ENCODE results near the gene SEPTIN12.

The SEPTIN12 gene

DNA sequence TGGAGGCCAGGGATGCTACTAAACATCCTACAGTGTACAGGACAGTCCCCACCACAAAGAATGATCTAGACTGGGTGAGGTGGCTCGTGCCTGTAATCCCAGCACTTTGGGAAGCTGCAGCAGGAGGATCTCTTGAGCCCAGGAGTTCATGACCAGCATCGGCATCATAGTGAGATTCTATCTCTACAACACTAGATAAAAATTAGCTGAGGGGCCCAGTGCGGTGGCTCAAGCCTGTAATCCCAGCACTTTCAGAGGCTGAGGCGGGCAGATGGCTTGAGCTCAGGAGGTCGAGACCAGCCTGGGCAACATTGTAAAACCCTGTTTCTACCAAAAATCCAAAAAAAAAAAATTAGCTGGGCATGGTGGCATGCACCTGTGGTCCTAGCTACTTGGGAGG is 15.8 kb downstream of the SEPTIN12 start:
- Histone ChIP-seq H3K9me3 (ENCODE audit: control insufficient read depth in 5 of 5, low read length in 5 of 5) (no peaks in the 10 kb centered on the region), H3K4me3 (ENCODE audit: low read depth in 1 of 5, low read length in 5 of 5) (no peak overlapping the region), H3K27me3 (ENCODE audit: control insufficient read depth in 5 of 5, insufficient read depth in 4 of 5, low read length in 5 of 5) (peaks cover 0 to 3% (median 0%) of the 10 kb centered on the region in 5 donors), H3K27ac (ENCODE audit: low read depth, low read length) (no peak overlapping the region), H3K36me3 (ENCODE audit: control insufficient read depth in 5 of 5, insufficient read depth in 5 of 5, low read length in 5 of 5) (no peaks in the 10 kb centered on the region), H3K4me1 (ENCODE audit: control insufficient read depth in 5 of 5, insufficient read depth in 5 of 5, low read length in 5 of 5) (peaks cover 0 to 18% (median 15%) of the 10 kb centered on the region in 5 donors), H3K9ac (ENCODE audit: low read length in 5 of 5) (no peak overlapping the region)

- H3K4me3 ChIP-seq (ENCODE audit: low read depth in 1 of 5, low read length in 5 of 5) = no peak overlapping the region
Measured at GRCh38 chr16:4771646-4772045, 16.5 kb downstream of the SEPTIN12 start.

DNA sequence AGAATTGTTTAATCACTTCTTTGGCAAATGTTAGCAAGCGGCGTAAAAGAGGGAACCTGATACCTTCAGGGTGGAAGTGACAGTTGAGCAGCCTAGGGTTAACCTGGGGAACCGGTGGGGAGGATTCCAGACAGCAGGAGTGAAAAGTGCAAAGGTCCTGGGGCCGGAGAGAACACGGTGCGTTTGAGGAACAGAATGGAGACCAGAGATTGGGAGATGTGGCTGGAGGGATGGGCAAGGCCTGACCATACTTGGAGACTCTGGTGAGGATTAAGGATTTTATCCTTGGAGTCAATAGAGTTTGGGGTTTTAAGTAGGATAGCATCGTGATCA is 18.9 kb downstream of the SEPTIN12 start:
- Histone ChIP-seq H3K36me3 (ENCODE audit: control insufficient read depth in 5 of 5, insufficient read depth in 5 of 5, low read length in 5 of 5) (peaks cover 0 to 10% (median 5%) of the 10 kb centered on the region in 5 donors), H3K27me3 (ENCODE audit: control insufficient read depth in 5 of 5, insufficient read depth in 4 of 5, low read length in 5 of 5) (no peaks in the 10 kb centered on the region), H3K4me3 (ENCODE audit: low read depth in 1 of 5, low read length in 5 of 5) (peak overlapping the region; percentile 57 to 83 (median 66)), H3K9me3 (ENCODE audit: control insufficient read depth in 5 of 5, low read length in 5 of 5) (no peaks in the 10 kb centered on the region), H3K9ac (ENCODE audit: low read length in 5 of 5) (peak overlapping the region in 3 of 5 donors; percentile 45 to 82 (median 50)), H3K27ac (ENCODE audit: low read depth, low read length) (no peak overlapping the region), H3K4me1 (ENCODE audit: control insufficient read depth in 5 of 5, insufficient read depth in 5 of 5, low read length in 5 of 5) (peaks cover 5 to 42% (median 32%) of the 10 kb centered on the region in 5 donors)

More at GRCh38 chr16:4771646-4772045, 16.5 kb downstream of the SEPTIN12 start:
- H3K27me3 ChIP-seq (ENCODE audit: control insufficient read depth in 5 of 5, insufficient read depth in 4 of 5, low read length in 5 of 5) = peaks cover 0 to 3% (median 0%) of the 10 kb centered on the region in 5 donors
- H3K9me3 ChIP-seq (ENCODE audit: control insufficient read depth in 5 of 5, low read length in 5 of 5) = no peaks in the 10 kb centered on the region
- H3K36me3 ChIP-seq (ENCODE audit: control insufficient read depth in 5 of 5, insufficient read depth in 5 of 5, low read length in 5 of 5) = no peaks in the 10 kb centered on the region
- no peak overlapping the region for H3K27ac ChIP-seq (ENCODE audit: low read depth, low read length)
- H3K4me1 ChIP-seq (ENCODE audit: control insufficient read depth in 5 of 5, insufficient read depth in 5 of 5, low read length in 5 of 5) = peaks cover 0 to 23% (median 15%) of the 10 kb centered on the region in 5 donors
- no peak overlapping the region for H3K9ac ChIP-seq (ENCODE audit: low read length in 5 of 5)

- Histone ChIP-seq H3K4me3 (ENCODE audit: low read depth in 1 of 5, low read length in 5 of 5) (peak overlapping the region; percentile 57 to 89 (median 66)), H3K36me3 (ENCODE audit: control insufficient read depth in 5 of 5, insufficient read depth in 5 of 5, low read length in 5 of 5) (peaks cover 0 to 16% (median 9%) of the 10 kb centered on the region in 5 donors), H3K27ac (ENCODE audit: low read depth, low read length) (peak overlapping the region; percentile 37), H3K9me3 (ENCODE audit: control insufficient read depth in 5 of 5, low read length in 5 of 5) (no peaks in the 10 kb centered on the region), H3K4me1 (ENCODE audit: control insufficient read depth in 5 of 5, insufficient read depth in 5 of 5, low read length in 5 of 5) (peaks cover 5 to 42% (median 32%) of the 10 kb centered on the region in 5 donors), H3K9ac (ENCODE audit: low read length in 5 of 5) (peak overlapping the region in 4 of 5 donors; percentile 67 to 82 (median 72)), H3K27me3 (ENCODE audit: control insufficient read depth in 5 of 5, insufficient read depth in 4 of 5, low read length in 5 of 5) (no peaks in the 10 kb centered on the region)
Measured at GRCh38 chr16:4768549-4769305, 19.4 kb downstream of the SEPTIN12 start.

GRCh38 chr16:4767872-4768548 is 20.1 kb downstream of the SEPTIN12 start:
- H3K9me3 ChIP-seq (ENCODE audit: control insufficient read depth in 5 of 5, low read length in 5 of 5) = no peaks in the 10 kb centered on the region
- H3K9ac ChIP-seq (ENCODE audit: low read length in 5 of 5) = peak overlapping the region in 4 of 5 donors; percentile 64 to 73 (median 68)
- H3K36me3 ChIP-seq (ENCODE audit: control insufficient read depth in 5 of 5, insufficient read depth in 5 of 5, low read length in 5 of 5) = peaks cover 0 to 20% (median 15%) of the 10 kb centered on the region in 5 donors
- H3K27me3 ChIP-seq (ENCODE audit: control insufficient read depth in 5 of 5, insufficient read depth in 4 of 5, low read length in 5 of 5) = no peaks in the 10 kb centered on the region
- H3K4me1 ChIP-seq (ENCODE audit: control insufficient read depth in 5 of 5, insufficient read depth in 5 of 5, low read length in 5 of 5) = peaks cover 5 to 42% (median 32%) of the 10 kb centered on the region in 5 donors
- H3K4me3 ChIP-seq (ENCODE audit: low read depth in 1 of 5, low read length in 5 of 5) = peak overlapping the region; percentile 57 to 89 (median 66)
- H3K27ac ChIP-seq (ENCODE audit: low read depth, low read length) = peak overlapping the region; percentile 37

GRCh38 chr16:4766875-4767628 is 21.1 kb downstream of the SEPTIN12 start, which contains the start of gene ZNF500:
TSS of gene ZNF500 (minus strand) at chr16:4767162. CDS start at chr16:4765978, 1,184 bp downstream.
- Histone ChIP-seq H3K9me3 (ENCODE audit: control insufficient read depth in 5 of 5, low read length in 5 of 5) (no peaks in the 10 kb centered on the region), H3K27me3 (ENCODE audit: control insufficient read depth in 5 of 5, insufficient read depth in 4 of 5, low read length in 5 of 5) (no peaks in the 10 kb centered on the region), H3K4me1 (ENCODE audit: control insufficient read depth in 5 of 5, insufficient read depth in 5 of 5, low read length in 5 of 5) (peaks cover 5 to 42% (median 32%) of the 10 kb centered on the region in 5 donors), H3K4me3 (ENCODE audit: low read depth in 1 of 5, low read length in 5 of 5) (peak within 1 kb of the TSS; percentile 80 to 89 (median 87)), H3K27ac (ENCODE audit: low read depth, low read length) (peak within 1 kb of the TSS; percentile 83), H3K36me3 (ENCODE audit: control insufficient read depth in 5 of 5, insufficient read depth in 5 of 5, low read length in 5 of 5) (peaks cover 0 to 29% (median 23%) of the 10 kb centered on the region in 5 donors), H3K9ac (ENCODE audit: low read length in 5 of 5) (peak within 1 kb of the TSS; percentile 87 to 95 (median 94))

- Histone ChIP-seq H3K4me1 (ENCODE audit: control insufficient read depth in 5 of 5, insufficient read depth in 5 of 5, low read length in 5 of 5) (peaks cover 5 to 42% (median 32%) of the 10 kb centered on the region in 5 donors), H3K9me3 (ENCODE audit: control insufficient read depth in 5 of 5, low read length in 5 of 5) (no peaks in the 10 kb centered on the region), H3K27me3 (ENCODE audit: control insufficient read depth in 5 of 5, insufficient read depth in 4 of 5, low read length in 5 of 5) (no peaks in the 10 kb centered on the region), H3K9ac (ENCODE audit: low read length in 5 of 5) (peak overlapping the region; percentile 87 to 95 (median 94)), H3K4me3 (ENCODE audit: low read depth in 1 of 5, low read length in 5 of 5) (peak overlapping the region; percentile 79 to 89 (median 82)), H3K36me3 (ENCODE audit: control insufficient read depth in 5 of 5, insufficient read depth in 5 of 5, low read length in 5 of 5) (peaks cover 0 to 39% (median 30%) of the 10 kb centered on the region in 5 donors), H3K27ac (ENCODE audit: low read depth, low read length) (peak overlapping the region; percentile 83)
Measured at GRCh38 chr16:4765511-4766474, 22.4 kb downstream of the SEPTIN12 start.

GRCh38 chr16:4763791-4764190 is 24.4 kb downstream of the SEPTIN12 start:
- no peak overlapping the region for H3K4me3 ChIP-seq (ENCODE audit: low read depth in 1 of 5, low read length in 5 of 5)
- H3K36me3 ChIP-seq (ENCODE audit: control insufficient read depth in 5 of 5, insufficient read depth in 5 of 5, low read length in 5 of 5) = peaks cover 0 to 59% (median 49%) of the 10 kb centered on the region in 5 donors
- no peaks in the 10 kb centered on the region for H3K27me3 ChIP-seq (ENCODE audit: control insufficient read depth in 5 of 5, insufficient read depth in 4 of 5, low read length in 5 of 5)
- H3K9me3 ChIP-seq (ENCODE audit: control insufficient read depth in 5 of 5, low read length in 5 of 5) = no peaks in the 10 kb centered on the region
- H3K27ac ChIP-seq (ENCODE audit: low read depth, low read length) = no peak overlapping the region
- H3K4me1 ChIP-seq (ENCODE audit: control insufficient read depth in 5 of 5, insufficient read depth in 5 of 5, low read length in 5 of 5) = peaks cover 5 to 37% (median 27%) of the 10 kb centered on the region in 5 donors
- H3K9ac ChIP-seq (ENCODE audit: low read length in 5 of 5) = no peak overlapping the region

DNA sequence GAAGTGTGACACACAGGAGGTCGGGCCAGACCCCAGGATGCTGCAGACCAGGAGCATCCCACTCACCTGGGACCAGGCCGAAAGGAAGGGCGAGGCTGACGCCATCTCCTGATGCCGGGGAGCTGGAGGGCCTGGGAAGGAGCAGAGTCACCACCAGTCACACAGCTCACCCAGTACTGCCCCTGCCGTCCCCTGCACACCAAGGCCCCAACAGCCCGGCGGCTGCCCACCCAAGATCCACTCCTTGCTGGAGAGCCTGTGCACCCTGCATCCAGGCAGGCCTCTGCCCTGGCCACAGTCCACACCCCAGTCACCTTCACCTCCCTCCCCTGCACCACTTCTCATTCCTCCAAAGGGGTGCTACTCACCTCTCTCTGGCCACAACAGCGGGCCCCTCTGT is 25.9 kb downstream of the SEPTIN12 start:
- Histone ChIP-seq H3K9ac (ENCODE audit: low read length in 5 of 5) (no peak overlapping the region), H3K4me3 (ENCODE audit: low read depth in 1 of 5, low read length in 5 of 5) (no peak overlapping the region), H3K36me3 (ENCODE audit: control insufficient read depth in 5 of 5, insufficient read depth in 5 of 5, low read length in 5 of 5) (peaks cover 0 to 73% (median 58%) of the 10 kb centered on the region in 5 donors), H3K27ac (ENCODE audit: low read depth, low read length) (no peak overlapping the region), H3K4me1 (ENCODE audit: control insufficient read depth in 5 of 5, insufficient read depth in 5 of 5, low read length in 5 of 5) (peaks cover 5 to 23% (median 18%) of the 10 kb centered on the region in 5 donors), H3K27me3 (ENCODE audit: control insufficient read depth in 5 of 5, insufficient read depth in 4 of 5, low read length in 5 of 5) (no peaks in the 10 kb centered on the region), H3K9me3 (ENCODE audit: control insufficient read depth in 5 of 5, low read length in 5 of 5) (no peaks in the 10 kb centered on the region)
